Thyroid gland (tissue), 4 donors: ENCODE data around the gene HAND1. TPM values are rescaled to one million over a fixed set of nuclear protein-coding genes. Genes with fewer than 3 reads are reported as not detected.

Experiments
- DNase-seq, 2 donors: peaks; one replicate each; pipeline ENCODE4 v3.0.0-alpha.2; 2019
- H3K27ac ChIP-seq, 3 donors: fragments of 200-600 bp; sonication (generic); 1 replicate in 2 of 3; 2 replicates in 1 of 3; pipeline ENCODE4 v1.5.1; 2016 to 2019; ENCODE audit warnings: mild to moderate bottlenecking in 1 of 3, moderate library complexity in 1 of 3
- H3K27me3 ChIP-seq: fragments of 200-600 bp; sonication (generic); one replicate; pipeline ENCODE4 v1.5.1; 2019
- H3K36me3 ChIP-seq, 2 donors: fragments of 200-600 bp; sonication (generic); one replicate each; pipeline ENCODE4 v1.5.1; 2016 to 2019
- H3K4me1 ChIP-seq, 2 donors: fragments of 200-600 bp; sonication (generic); one replicate each; pipeline ENCODE4 v1.5.1; 2017 to 2019
- H3K4me3 ChIP-seq, 3 donors: fragments of 200-600 bp; sonication (generic); replicated peaks in 1 of 3; 1 replicate in 2 of 3; 2 replicates in 1 of 3; pipeline ENCODE4 v1.5.1; 2016; ENCODE audit warnings: mild to moderate bottlenecking in 1 of 3
- H3K9me3 ChIP-seq: fragments of 200-600 bp; sonication (generic); one replicate; pipeline ENCODE4 v1.5.1; 2017
- POLR2A ChIP-seq, 2 donors: fragments of 450-650 bp; IDR thresholded peaks; one replicate each; pipeline ENCODE4 v1.6.1; 2017; ENCODE audit warnings: antibody characterized with exemption in 2 of 2, mild to moderate bottlenecking in 2 of 2, moderate library complexity in 1 of 2
- WGBS, 2 donors: methylation state at CpG; one replicate each; pipeline ENCODE4 v1.1.5; 2017; 5-methylcytosine and 5-hydroxymethylcytosine counted together
- intact Hi-C: fragments of 100-400 bp; cut with DNase I; formaldehyde crosslinking; loops from one replicate; pipeline ENCODE4 v1.15.1; 2023
- total RNA-seq, 4 donors: library from RNA; depleted of rRNA; stranded (reverse); fragments of >200 nt; gene quantifications; one replicate each; pipeline ENCODE4 v1.2.3, GENCODE V29; 2016
- TF ChIP-seq, protein P1 (sequence below), 6 experiments: fragments of 200-600 bp in 3 of 6; fragments of 450-650 bp in 3 of 6; sonication (generic) in 3 of 6; IDR thresholded peaks; one replicate each; pipeline ENCODE4 v1.5.1; 2016 to 2019; ENCODE audit warnings: antibody characterized with exemption in 6 of 6, mild to moderate bottlenecking in 2 of 6, inconsistent platforms in 1 of 6, moderate library complexity in 1 of 6

The HAND1 gene
- total RNA-seq, 4 donors from 2014 or later, result not detected

DNA sequence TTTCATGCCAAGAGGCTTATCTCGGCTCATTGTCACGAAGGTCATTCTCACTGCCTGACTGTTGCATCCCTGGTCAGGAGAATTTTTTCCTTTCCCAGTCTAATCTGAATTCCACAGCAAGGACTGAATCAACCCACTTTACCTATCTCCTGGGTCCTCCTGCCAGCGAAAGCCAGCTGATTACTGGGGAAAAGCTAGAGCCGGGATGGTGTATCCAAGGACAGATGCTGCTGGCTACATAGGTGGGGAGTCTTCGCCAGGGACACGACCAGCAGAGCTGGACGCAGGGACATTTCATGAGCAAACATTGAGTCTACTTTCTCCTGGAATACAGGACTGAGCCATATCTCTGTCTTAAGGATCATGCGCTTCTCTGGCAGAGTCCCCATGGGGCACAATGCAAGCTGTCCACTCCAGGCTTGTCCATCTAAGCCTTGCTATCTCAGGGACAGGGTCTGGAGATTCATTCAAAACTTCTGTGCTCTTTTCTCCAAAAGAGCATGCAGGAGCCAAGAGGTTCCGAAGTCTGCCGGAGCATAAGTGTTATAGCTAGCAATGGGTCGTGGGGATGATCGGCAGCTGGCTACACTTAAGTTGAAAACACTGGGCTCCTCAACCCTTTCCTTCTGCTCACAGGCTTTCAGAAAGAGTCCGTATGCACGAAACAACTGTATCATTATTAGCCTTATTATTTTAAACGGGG is 6.5 kb upstream of the HAND1 start:
- no peaks in the 10 kb centered on the region for H3K9me3 ChIP-seq
- WGBS, 2 donors, result 7% methylated on average over 15 of the region's 15 CpGs
- TF ChIP-seq, protein P1, sequence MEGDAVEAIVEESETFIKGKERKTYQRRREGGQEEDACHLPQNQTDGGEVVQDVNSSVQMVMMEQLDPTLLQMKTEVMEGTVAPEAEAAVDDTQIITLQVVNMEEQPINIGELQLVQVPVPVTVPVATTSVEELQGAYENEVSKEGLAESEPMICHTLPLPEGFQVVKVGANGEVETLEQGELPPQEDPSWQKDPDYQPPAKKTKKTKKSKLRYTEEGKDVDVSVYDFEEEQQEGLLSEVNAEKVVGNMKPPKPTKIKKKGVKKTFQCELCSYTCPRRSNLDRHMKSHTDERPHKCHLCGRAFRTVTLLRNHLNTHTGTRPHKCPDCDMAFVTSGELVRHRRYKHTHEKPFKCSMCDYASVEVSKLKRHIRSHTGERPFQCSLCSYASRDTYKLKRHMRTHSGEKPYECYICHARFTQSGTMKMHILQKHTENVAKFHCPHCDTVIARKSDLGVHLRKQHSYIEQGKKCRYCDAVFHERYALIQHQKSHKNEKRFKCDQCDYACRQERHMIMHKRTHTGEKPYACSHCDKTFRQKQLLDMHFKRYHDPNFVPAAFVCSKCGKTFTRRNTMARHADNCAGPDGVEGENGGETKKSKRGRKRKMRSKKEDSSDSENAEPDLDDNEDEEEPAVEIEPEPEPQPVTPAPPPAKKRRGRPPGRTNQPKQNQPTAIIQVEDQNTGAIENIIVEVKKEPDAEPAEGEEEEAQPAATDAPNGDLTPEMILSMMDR (IDR thresholded peaks at IDR 0.05), result no peak
- no peak for TF ChIP-seq POLR2A (IDR thresholded peaks at IDR 0.05)
- peaks cover 78% of the 10 kb centered on the region for H3K27me3 ChIP-seq
- DNase-seq, result no peak
- H3K4me3 ChIP-seq, result no peak overlapping the region
- H3K27ac ChIP-seq, result no peak overlapping the region
- H3K36me3 ChIP-seq, result no peaks in the 10 kb centered on the region
- intact Hi-C loops, result no loop called here
- H3K4me1 ChIP-seq, result peaks cover 0 to 6% of the 10 kb centered on the region in 2 donors

DNA sequence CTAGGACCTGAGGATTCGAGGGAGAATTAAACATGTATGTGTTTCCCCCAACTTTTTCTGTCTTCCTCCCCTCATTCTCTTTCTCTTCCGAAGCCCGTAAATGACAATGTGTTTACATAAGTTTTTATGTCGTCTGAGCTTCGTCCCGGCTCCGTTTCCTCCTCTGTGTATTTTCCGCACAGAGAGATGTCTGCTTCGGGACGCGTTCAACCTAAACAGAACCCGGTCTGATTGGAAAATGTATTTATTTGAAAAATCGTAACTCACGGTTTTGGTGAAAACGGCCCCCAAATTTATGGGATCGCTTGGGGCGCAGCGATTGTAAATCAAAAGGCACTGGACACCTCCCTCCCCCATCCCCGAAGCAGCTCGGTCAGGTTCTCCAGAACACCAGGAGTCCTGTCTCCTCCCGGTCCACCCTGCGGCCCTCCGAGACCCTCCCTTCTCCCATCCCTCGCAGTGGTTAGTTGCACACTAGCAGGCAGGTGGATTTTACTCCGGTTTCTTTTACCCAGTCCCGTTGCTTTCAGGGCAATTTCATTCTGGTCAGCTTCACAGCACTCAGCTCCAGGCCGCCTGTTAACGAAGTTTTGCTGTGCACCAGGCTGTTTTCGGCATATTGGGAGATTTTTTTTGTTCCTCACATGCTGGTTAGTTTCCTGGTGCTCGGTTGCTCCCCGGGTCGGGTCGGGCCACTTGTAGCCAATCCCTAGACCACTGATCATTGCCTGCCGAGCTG is 5.8 kb upstream of the HAND1 start:
- H3K36me3 ChIP-seq, result no peaks in the 10 kb centered on the region
- H3K4me1 ChIP-seq, result peaks cover 3 to 11% of the 10 kb centered on the region in 2 donors
- H3K9me3 ChIP-seq, result no peaks in the 10 kb centered on the region
- no peak overlapping the region for H3K4me3 ChIP-seq
- no peak for DNase-seq
- H3K27me3 ChIP-seq, result peaks cover 85% of the 10 kb centered on the region
- TF ChIP-seq POLR2A (IDR thresholded peaks at IDR 0.05), result no peak
- TF ChIP-seq, protein P1 (IDR thresholded peaks at IDR 0.05), result no peak
- WGBS, 2 donors, result 6 to 11% methylated on average over 34 of the region's 34 CpGs
- intact Hi-C loops, result no loop called here
- H3K27ac ChIP-seq, result no peak overlapping the region

DNA sequence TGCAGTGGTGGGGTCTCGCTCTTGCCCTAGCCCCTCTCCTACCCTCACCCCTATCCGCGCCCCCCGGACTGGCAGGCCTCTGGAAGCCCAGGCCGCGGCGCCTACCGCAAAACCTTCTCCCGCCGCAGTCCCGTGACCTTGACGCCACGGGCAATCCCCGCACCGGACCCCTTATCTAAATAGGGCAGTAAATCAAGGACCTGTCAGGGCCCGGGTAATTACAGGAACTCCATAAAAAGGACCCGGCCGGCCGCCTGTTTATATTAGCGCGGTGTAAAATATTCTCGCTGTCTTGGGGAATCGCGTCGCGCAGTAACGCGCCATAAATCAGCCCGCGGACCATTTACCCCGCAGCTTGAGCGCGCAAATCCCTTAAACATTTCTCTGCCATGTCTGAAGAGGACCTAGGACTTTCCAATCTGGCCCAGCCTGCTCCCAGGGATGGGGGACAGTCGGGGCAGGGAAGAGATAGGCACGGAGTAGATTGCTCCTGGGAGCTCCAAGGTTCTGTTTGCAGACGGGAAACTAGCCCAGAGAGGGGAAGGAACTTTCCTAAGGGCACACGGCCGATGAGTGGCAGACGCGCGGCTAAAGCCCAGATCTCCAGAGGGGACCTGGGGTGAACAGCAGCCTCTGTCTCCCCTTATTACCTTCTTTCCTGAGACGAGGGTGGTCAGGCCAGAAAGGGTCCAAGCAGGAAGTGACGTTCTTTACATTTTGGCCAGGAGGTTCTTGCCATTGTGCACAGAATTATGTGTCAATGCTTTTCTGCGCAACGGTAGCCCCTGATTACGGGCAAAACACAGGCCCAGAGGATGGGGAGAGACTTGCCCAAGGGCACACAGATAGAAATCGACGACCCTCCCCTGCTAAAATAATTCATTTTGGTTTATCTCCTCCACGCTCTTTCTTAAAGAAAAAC is 4.8 kb upstream of the HAND1 start:
- Histone ChIP-seq H3K27ac (no peak overlapping the region), H3K9me3 (no peaks in the 10 kb centered on the region), H3K4me3 (no peak overlapping the region), H3K4me1 (peaks cover 13 to 21% of the 10 kb centered on the region in 2 donors), H3K36me3 (no peaks in the 10 kb centered on the region), H3K27me3 (peaks cover 91% of the 10 kb centered on the region)
- WGBS, 2 donors, result 8 to 10% methylated on average over 39 to 49 of the region's 49 CpGs
- intact Hi-C loops, result no loop called here
- no peak for DNase-seq
- no peak for TF ChIP-seq POLR2A (IDR thresholded peaks at IDR 0.05)
- TF ChIP-seq, protein P1 (IDR thresholded peaks at IDR 0.05), result no peak

DNA sequence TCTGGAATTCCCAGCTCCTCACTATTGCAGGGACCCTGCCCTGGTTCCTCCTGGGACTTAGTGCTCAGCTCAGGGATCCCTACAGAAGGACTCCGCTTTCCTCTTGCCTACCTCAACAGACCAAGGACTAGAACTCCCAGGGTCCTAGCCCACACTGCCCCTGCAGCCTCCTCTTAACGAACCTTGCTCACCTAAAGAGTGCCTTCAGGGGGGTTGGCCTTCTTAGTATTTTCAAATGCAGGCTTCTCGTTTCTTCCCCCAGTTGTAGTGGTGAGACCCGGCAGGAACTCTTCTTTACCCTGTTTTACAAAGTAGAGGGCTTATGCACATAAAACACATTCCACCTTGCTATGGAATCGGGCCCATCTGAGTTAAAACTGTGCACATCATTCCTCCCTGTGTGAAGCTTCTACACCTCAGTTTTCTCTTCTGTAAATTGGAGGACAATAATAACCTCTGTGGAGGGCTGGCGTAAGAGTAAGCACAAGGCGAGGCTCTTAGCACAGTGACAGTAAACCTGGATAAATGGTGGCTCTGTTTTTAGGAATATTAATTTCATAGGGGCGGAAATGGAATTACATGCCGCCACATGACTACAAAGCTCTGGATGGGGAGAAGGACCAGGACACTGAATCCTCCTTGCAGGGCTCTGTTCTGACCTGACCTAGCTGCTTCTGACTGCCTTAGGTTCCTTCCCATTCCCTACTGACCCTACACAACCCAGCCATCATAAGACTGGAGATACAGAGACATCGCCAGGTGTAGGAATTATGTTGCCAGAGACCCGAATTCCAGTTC is 3.8 kb upstream of the HAND1 start:
- TF ChIP-seq POLR2A (IDR thresholded peaks at IDR 0.05), result no peak
- TF ChIP-seq, protein P1 (IDR thresholded peaks at IDR 0.05), result no peak
- H3K27me3 ChIP-seq, result peaks cover 94% of the 10 kb centered on the region
- no peaks in the 10 kb centered on the region for H3K9me3 ChIP-seq
- H3K27ac ChIP-seq, result no peak overlapping the region
- intact Hi-C loops, result no loop called here
- no peak overlapping the region for H3K4me3 ChIP-seq
- no peaks in the 10 kb centered on the region for H3K36me3 ChIP-seq
- 14 to 27% methylated on average over 11 of the region's 11 CpGs for WGBS, 2 donors
- no peak for DNase-seq
- H3K4me1 ChIP-seq, result peaks cover 21 to 30% of the 10 kb centered on the region in 2 donors
